Breast epithelium (tissue), 3 donors: Measurements from ENCODE around the gene CAMK2B.

Experiments used
- POLR2A ChIP-seq: fragments of 450-650 bp; IDR thresholded peaks from one replicate; pipeline ENCODE4 v1.6.1; 2016; ENCODE audit warnings: antibody characterized with exemption, mild to moderate bottlenecking, moderate library complexity
- POLR2AphosphoS5 ChIP-seq, 3 donors: sonication (generic); formaldehyde crosslinking; IDR thresholded peaks; one replicate each; pipeline ENCODE4 v1.6.1; 2017; ENCODE audit warnings: antibody characterized with exemption in 3 of 3
- TF ChIP-seq, protein P1 (sequence below), 3 donors: fragments of 450-650 bp; IDR thresholded peaks; one replicate each; pipeline ENCODE4 v1.5.1; 2016 to 2017; ENCODE audit warnings: antibody characterized with exemption in 3 of 3, mild to moderate bottlenecking in 3 of 3, moderate library complexity in 3 of 3

DNA sequence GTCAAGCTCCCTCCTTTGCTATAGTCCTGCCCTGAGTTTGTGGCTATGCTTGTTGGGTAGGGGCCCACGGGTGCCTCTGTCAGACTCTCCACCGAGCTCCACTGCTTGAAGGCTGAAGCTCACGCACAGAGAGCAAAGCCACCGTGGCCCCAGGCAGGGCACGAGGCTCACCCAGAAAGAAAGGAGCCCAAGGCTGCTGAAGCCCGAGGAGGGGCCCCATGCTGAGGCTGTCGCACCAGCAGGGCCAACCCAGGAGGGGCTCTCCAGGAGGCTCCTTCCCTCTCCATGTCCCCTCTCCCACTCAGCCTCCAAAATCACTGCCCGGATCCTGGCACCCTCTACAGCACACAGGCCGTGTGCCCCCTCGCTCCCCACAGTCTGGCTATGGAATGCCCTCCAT, 74.1 kb downstream of the CAMK2B start:
- TF ChIP-seq, protein P1, sequence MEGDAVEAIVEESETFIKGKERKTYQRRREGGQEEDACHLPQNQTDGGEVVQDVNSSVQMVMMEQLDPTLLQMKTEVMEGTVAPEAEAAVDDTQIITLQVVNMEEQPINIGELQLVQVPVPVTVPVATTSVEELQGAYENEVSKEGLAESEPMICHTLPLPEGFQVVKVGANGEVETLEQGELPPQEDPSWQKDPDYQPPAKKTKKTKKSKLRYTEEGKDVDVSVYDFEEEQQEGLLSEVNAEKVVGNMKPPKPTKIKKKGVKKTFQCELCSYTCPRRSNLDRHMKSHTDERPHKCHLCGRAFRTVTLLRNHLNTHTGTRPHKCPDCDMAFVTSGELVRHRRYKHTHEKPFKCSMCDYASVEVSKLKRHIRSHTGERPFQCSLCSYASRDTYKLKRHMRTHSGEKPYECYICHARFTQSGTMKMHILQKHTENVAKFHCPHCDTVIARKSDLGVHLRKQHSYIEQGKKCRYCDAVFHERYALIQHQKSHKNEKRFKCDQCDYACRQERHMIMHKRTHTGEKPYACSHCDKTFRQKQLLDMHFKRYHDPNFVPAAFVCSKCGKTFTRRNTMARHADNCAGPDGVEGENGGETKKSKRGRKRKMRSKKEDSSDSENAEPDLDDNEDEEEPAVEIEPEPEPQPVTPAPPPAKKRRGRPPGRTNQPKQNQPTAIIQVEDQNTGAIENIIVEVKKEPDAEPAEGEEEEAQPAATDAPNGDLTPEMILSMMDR (IDR thresholded peaks at IDR 0.05) = no peak
- TF ChIP-seq POLR2A (no peak), POLR2AphosphoS5 (IDR thresholded peaks at IDR 0.05) (no peak)
